GM12872 (cell line): ENCODE results near the gene ARSI.

Experiments
- CTCF ChIP-seq: IDR thresholded peaks from 3 replicates; pipeline ENCODE4 v1.5.1; 2011; ENCODE audit warnings: low read depth, mild to moderate bottlenecking, low read length, moderate library complexity; ENCODE audit not compliant: insufficient read depth

Gene ARSI

GRCh38 chr5:150295741-150296486, 6.8 kb downstream of the ARSI start:
- TF ChIP-seq CTCF: no peak

GRCh38 chr5:150295172-150295634, 7.5 kb downstream of the ARSI start:
- no peak for TF ChIP-seq CTCF

GRCh38 chr5:150294551-150295071, 8.1 kb downstream of the ARSI start:
- no peak for TF ChIP-seq CTCF

GRCh38 chr5:150293091-150293941, 9.4 kb downstream of the ARSI start:
- no peak for TF ChIP-seq CTCF

GRCh38 chr5:150291388-150292385, 11.0 kb downstream of the ARSI start:
- TF ChIP-seq CTCF: no peak

- no peak for TF ChIP-seq CTCF
Observed at GRCh38 chr5:150289551-150290390, 12.9 kb downstream of the ARSI start, which contains the start of gene CAMK2A. TSS of gene CAMK2A (minus strand) at chr5:150289773. CDS start at chr5:150289625, 148 bp downstream.
